K562 (cell line): ENCODE results near the gene ANKS4B. TPM values are rescaled to one million over a fixed set of nuclear protein-coding genes. Genes with fewer than 3 reads are reported as not detected.

Source experiments
- BRD4 ChIP-seq: fragments of 200-600 bp; sonication (generic); IDR thresholded peaks from 2 replicates; pipeline ENCODE4 v1.6.1; 2017; ENCODE audit warnings: inconsistent platforms
- EHMT2 ChIP-seq: fragments of 450-650 bp; IDR thresholded peaks from 2 replicates; pipeline ENCODE4 v1.6.1; 2018; ENCODE audit warnings: antibody characterized with exemption
- FOXK2 ChIP-seq, 2 experiments: fragments of 450-650 bp; IDR thresholded peaks in 1 of 2; conservative IDR thresholded peaks in 1 of 2; 2 replicates each; pipeline ENCODE4 v1.6.1; 2016; ENCODE audit warnings: low read depth in 2 of 2, mild to moderate bottlenecking in 1 of 2
- FOXP1 ChIP-seq: sonication (generic); formaldehyde crosslinking; IDR thresholded peaks from 2 replicates; pipeline ENCODE4 v1.8.0; 2022; ENCODE audit warnings: mild to moderate bottlenecking, missing genetic modification reagents
- GABPB1 ChIP-seq: sonication (generic); formaldehyde crosslinking; IDR thresholded peaks from 2 replicates; pipeline ENCODE4 v1.8.0; 2022; ENCODE audit warnings: mild to moderate bottlenecking, missing genetic modification reagents
- HDAC6 ChIP-seq: IDR thresholded peaks from 2 replicates; pipeline ENCODE4 v1.6.1; 2012; ENCODE audit warnings: low read depth, mild to moderate bottlenecking, control low read depth, inconsistent platforms, low read length, moderate library complexity
- HNRNPK ChIP-seq: fragments of 200-400 bp; formaldehyde crosslinking; IDR thresholded peaks from one replicate; pipeline ENCODE4 v1.6.1; 2018; ENCODE audit warnings: mild to moderate bottlenecking, low read depth, low read length; ENCODE audit not compliant: poor library complexity, severe bottlenecking
- KLF13 ChIP-seq: fragments of 450-650 bp; IDR thresholded peaks from 2 replicates; pipeline ENCODE4 v1.6.1; 2016; ENCODE audit warnings: missing genetic modification characterization, low read depth, mild to moderate bottlenecking, missing compliant biosample characterization, moderate library complexity, borderline replicate concordance
- L3MBTL2 ChIP-seq: fragments of 450-650 bp; IDR thresholded peaks from 2 replicates; pipeline ENCODE4 v1.6.1; 2016; ENCODE audit warnings: mild to moderate bottlenecking, moderate library complexity
- MITF ChIP-seq: IDR thresholded peaks from 2 replicates; pipeline ENCODE4 v1.6.1; 2014; ENCODE audit warnings: antibody characterized with exemption
- NFRKB ChIP-seq: fragments of 450-650 bp; IDR thresholded peaks from 2 replicates; pipeline ENCODE4 v1.6.1; 2016; ENCODE audit warnings: low read depth
- NRF1 ChIP-seq, 2 experiments: fragments of 450-650 bp; IDR thresholded peaks in 1 of 2; conservative IDR thresholded peaks in 1 of 2; 2 replicates each; pipeline ENCODE4 v1.6.1; 2014; ENCODE audit warnings: mild to moderate bottlenecking in 2 of 2
- OTX1 ChIP-seq: fragments of 450-650 bp; formaldehyde crosslinking; IDR thresholded peaks from 2 replicates; pipeline ENCODE4 v1.4.0; 2022; ENCODE audit warnings: mild to moderate bottlenecking
- POLR2A ChIP-seq: fragments of 450-650 bp; conservative IDR thresholded peaks from 2 replicates; pipeline ENCODE4 v1.6.1; 2016
- POLR3G ChIP-seq: IDR thresholded peaks from 2 replicates; pipeline ENCODE4 v1.6.1; 2011; ENCODE audit not compliant: insufficient read length, insufficient replicate concordance; ENCODE audit errors: extremely low read depth
- YY1 ChIP-seq, 3 experiments: IDR thresholded peaks; 2 replicates each; pipeline ENCODE4 v1.6.1; 2011; ENCODE audit warnings: low read length in 2 of 3, mild to moderate bottlenecking in 2 of 3, moderate library complexity in 2 of 3, borderline replicate concordance in 1 of 3, control low read depth in 1 of 3, low read depth in 1 of 3; ENCODE audit not compliant: insufficient read depth in 3 of 3, insufficient replicate concordance in 2 of 3, control insufficient read depth in 1 of 3, insufficient read length in 1 of 3; ENCODE audit errors: extremely low read depth in 1 of 3
- ZNF263 ChIP-seq: sonication (generic); formaldehyde crosslinking; IDR thresholded peaks from 2 replicates; pipeline ENCODE4 v1.8.0; 2022; ENCODE audit warnings: mild to moderate bottlenecking, missing genetic modification reagents, borderline replicate concordance
- polyA plus RNA-seq, 8 experiments: library from polyadenylated mRNA; depleted of rRNA in 4 of 8; stranded (reverse) in 5 of 8; unstranded in 3 of 8; fragments of >200 nt; fragmentation: Nextera tagmentation in 2 of 8; fragmentation: Illumina TruSeq in 1 of 8; extraction: Ambion mirVana in 2 of 8; extraction: Trizol in 1 of 8; gene quantifications; 2 replicates each; pipeline versions ENCODE4 v1.2.1 to v1.2.3, GENCODE V29; 2011 to 2014; ENCODE audit warnings: inconsistent platforms in 1 of 8, missing spikeins in 1 of 8
- total RNA-seq, 7 experiments: library from RNA; depleted of rRNA in 6 of 7; stranded (reverse); fragments of >200 nt in 6 of 7; fragmentation: Illumina TruSeq in 2 of 7; extraction: Trizol in 2 of 7; gene quantifications; 2 replicates each; pipeline versions ENCODE4 v1.2.1 to v1.2.3, GENCODE V29; 2011 to 2021; ENCODE audit warnings: low replicate concordance in 1 of 7
- TF ChIP-seq, protein P1 (sequence below), 2 experiments: IDR thresholded peaks; 2 replicates each; pipeline ENCODE4 v1.6.1; 2011; ENCODE audit warnings: borderline replicate concordance in 1 of 2, control low read depth in 1 of 2, low read depth in 1 of 2, low read length in 1 of 2, mild to moderate bottlenecking in 1 of 2, mixed read lengths in 1 of 2, moderate library complexity in 1 of 2; ENCODE audit not compliant: insufficient read depth in 1 of 2, insufficient read length in 1 of 2, poor library complexity in 1 of 2, severe bottlenecking in 1 of 2; ENCODE audit errors: extremely low read depth in 1 of 2
- TF ChIP-seq, protein P2 (sequence below): sonication (generic); formaldehyde crosslinking; IDR thresholded peaks from 2 replicates; pipeline ENCODE4 v1.9.0; 2022; ENCODE audit warnings: mild to moderate bottlenecking, missing genetic modification reagents
- TF ChIP-seq, protein P3 (sequence below): fragments of 450-650 bp; IDR thresholded peaks from 2 replicates; pipeline ENCODE4 v1.6.1; 2016
- TF ChIP-seq, protein P4 (sequence below): sonication (generic); formaldehyde crosslinking; IDR thresholded peaks from 2 replicates; pipeline ENCODE4 v1.8.0; 2022; ENCODE audit warnings: missing genetic modification reagents, mild to moderate bottlenecking, moderate library complexity, borderline replicate concordance

ANKS4B gene
- total and polyA plus RNA-seq, 9 of the 15 experiments (the other 6 are each of a cell fraction or from before 2014, with no cell fraction given), result not detected

DNA sequence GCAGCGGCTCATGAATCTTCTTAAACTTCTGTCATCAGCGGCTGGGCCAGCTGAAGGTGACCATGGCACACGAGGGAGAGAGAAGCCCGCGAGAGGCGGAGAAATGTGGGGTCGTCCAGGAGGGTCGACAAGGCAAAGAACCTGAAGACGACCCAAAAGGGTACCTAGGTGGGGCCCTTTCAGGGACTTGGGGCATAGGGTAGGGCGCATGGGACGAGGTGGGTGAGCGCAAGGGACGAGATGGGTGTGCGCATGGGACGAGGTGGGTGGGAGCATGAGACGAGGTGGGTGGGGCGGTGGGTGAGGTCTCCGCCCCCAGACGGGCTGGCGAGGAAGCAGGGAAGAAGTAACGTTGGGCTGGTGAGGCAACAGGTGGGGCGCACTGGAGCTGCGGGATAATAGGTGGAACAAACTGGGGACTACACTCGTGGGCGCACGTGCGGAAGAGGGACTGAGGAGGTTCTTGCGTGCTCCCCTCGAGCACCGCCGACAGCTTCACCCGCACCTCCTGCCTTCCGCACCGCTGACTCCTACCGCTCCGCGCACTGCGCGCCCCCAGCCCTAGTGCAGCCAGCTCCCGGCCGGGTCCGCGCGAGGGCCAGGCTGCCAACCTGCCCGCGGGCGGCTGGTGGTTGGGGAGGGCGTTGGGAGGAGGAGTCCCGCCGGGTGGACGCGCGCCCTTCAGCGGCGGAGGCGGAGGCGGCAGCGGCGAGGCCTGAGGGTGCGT is 67.8 kb downstream of the ANKS4B start (continued):
- TF ChIP-seq, protein P1, sequence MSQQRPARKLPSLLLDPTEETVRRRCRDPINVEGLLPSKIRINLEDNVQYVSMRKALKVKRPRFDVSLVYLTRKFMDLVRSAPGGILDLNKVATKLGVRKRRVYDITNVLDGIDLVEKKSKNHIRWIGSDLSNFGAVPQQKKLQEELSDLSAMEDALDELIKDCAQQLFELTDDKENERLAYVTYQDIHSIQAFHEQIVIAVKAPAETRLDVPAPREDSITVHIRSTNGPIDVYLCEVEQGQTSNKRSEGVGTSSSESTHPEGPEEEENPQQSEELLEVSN (IDR thresholded peaks at IDR 0.05; ENCODE audit: borderline replicate concordance in 1 of 2, extremely low read depth in 1 of 2, insufficient read depth in 1 of 2, insufficient read length in 1 of 2, low read depth in 1 of 2, low read length in 1 of 2, poor library complexity in 1 of 2, severe bottlenecking in 1 of 2), result peak; percentile 81 to 88
- TF ChIP-seq KLF13 (tag), result no peak
- TF ChIP-seq FOXP1 (CRISPR knock-in tag), result 0 out of 2 replicates have a peak, but pooled peaks have one; percentile 45
- 0 out of 2 replicates have a peak, but pooled peaks have one; percentile 12 for TF ChIP-seq NFRKB
- TF ChIP-seq NRF1 (conservative IDR thresholded peaks at IDR 0.05 in 1 of 2, IDR thresholded peaks at IDR 0.05 in 1 of 2), result peak; percentile 64 to 72
- TF ChIP-seq L3MBTL2, result peak; percentile 81
- peak in 1 of 3 experiments; percentile 13 for TF ChIP-seq YY1 (IDR thresholded peaks at IDR 0.05; ENCODE audit: borderline replicate concordance in 1 of 3, control insufficient read depth in 1 of 3, extremely low read depth in 1 of 3, insufficient read depth in 3 of 3, insufficient read length in 1 of 3, insufficient replicate concordance in 2 of 3, low read depth in 1 of 3, low read length in 2 of 3)
- no peak for TF ChIP-seq BRD4
- peak; percentile 22 for TF ChIP-seq HNRNPK
- 0 out of 2 replicates have a peak, but pooled peaks have one; percentile 10 for TF ChIP-seq MITF
- TF ChIP-seq, protein P2, sequence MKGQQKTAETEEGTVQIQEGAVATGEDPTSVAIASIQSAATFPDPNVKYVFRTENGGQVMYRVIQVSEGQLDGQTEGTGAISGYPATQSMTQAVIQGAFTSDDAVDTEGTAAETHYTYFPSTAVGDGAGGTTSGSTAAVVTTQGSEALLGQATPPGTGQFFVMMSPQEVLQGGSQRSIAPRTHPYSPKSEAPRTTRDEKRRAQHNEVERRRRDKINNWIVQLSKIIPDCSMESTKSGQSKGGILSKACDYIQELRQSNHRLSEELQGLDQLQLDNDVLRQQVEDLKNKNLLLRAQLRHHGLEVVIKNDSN (CRISPR knock-in tag), result peak; percentile 60
- peak; percentile 78 for TF ChIP-seq POLR2A
- TF ChIP-seq GABPB1 (CRISPR knock-in tag), result peak; percentile 32; the same call in 1 of the 2 replicates
- TF ChIP-seq, protein P3, sequence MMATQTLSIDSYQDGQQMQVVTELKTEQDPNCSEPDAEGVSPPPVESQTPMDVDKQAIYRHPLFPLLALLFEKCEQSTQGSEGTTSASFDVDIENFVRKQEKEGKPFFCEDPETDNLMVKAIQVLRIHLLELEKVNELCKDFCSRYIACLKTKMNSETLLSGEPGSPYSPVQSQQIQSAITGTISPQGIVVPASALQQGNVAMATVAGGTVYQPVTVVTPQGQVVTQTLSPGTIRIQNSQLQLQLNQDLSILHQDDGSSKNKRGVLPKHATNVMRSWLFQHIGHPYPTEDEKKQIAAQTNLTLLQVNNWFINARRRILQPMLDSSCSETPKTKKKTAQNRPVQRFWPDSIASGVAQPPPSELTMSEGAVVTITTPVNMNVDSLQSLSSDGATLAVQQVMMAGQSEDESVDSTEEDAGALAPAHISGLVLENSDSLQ, result no peak
- 0 out of 4 replicates have a peak, but pooled peaks of 1 of the 2 experiments have one; percentile 27 for TF ChIP-seq FOXK2 (conservative IDR thresholded peaks at IDR 0.05 in 1 of 2, IDR thresholded peaks at IDR 0.05 in 1 of 2; ENCODE audit: low read depth in 2 of 2)
- no peak for TF ChIP-seq POLR3G
- peak; percentile 33; the same call in 1 of the 2 replicates for TF ChIP-seq EHMT2
- TF ChIP-seq HDAC6, result peak; percentile 1; the same call in 1 of the 2 replicates
- TF ChIP-seq ZNF263 (CRISPR knock-in tag), result peak; percentile 98
- TF ChIP-seq, protein P4, sequence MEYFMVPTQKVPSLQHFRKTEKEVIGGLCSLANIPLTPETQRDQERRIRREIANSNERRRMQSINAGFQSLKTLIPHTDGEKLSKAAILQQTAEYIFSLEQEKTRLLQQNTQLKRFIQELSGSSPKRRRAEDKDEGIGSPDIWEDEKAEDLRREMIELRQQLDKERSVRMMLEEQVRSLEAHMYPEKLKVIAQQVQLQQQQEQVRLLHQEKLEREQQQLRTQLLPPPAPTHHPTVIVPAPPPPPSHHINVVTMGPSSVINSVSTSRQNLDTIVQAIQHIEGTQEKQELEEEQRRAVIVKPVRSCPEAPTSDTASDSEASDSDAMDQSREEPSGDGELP (CRISPR knock-in tag), result peak; percentile 30; the same call in 1 of the 2 replicates
- no peak for TF ChIP-seq OTX1 (CRISPR knock-in tag)
